Transverse colon (tissue), 4 donors: ENCODE data around the gene HINT2. TPM values are rescaled to one million over a fixed set of nuclear protein-coding genes. Genes with fewer than 3 reads are reported as not detected.

Experiments used
- DNase-seq: peaks from one replicate; pipeline ENCODE4 v3.0.0-alpha.2; 2019
- H3K27ac ChIP-seq, 4 donors: fragments of 200-600 bp; sonication (generic); 2 replicates each; pipeline ENCODE4 v1.5.1; 2016 to 2018; ENCODE audit warnings: inconsistent platforms in 4 of 4
- H3K27me3 ChIP-seq: fragments of 200-600 bp; sonication (generic); 2 replicates; pipeline ENCODE4 v1.5.1; 2017; ENCODE audit warnings: inconsistent platforms
- H3K36me3 ChIP-seq, 4 donors: fragments of 200-600 bp; sonication (generic); 2 replicates each; pipeline ENCODE4 v1.5.1; 2017 to 2019; ENCODE audit warnings: inconsistent platforms in 4 of 4
- H3K4me1 ChIP-seq, 4 donors: fragments of 200-600 bp; sonication (generic); 2 replicates each; pipeline ENCODE4 v1.5.1; 2017 to 2020; ENCODE audit warnings: inconsistent platforms in 4 of 4
- H3K4me3 ChIP-seq, 4 donors: fragments of 200-600 bp; sonication (generic); 1 replicate in 1 of 4; 2 replicates in 3 of 4; pipeline versions ENCODE4 v1.5.1 to v1.6.1; 2017 to 2019; ENCODE audit warnings: inconsistent platforms in 4 of 4
- H3K9me3 ChIP-seq, 2 donors: fragments of 200-600 bp; sonication (generic); 2 replicates each; pipeline ENCODE4 v1.5.1; 2017 to 2019; ENCODE audit warnings: inconsistent platforms in 2 of 2
- EP300 ChIP-seq: sonication (generic); formaldehyde crosslinking; IDR thresholded peaks from one replicate; pipeline ENCODE4 v1.6.1; 2017; ENCODE audit warnings: antibody characterized with exemption, low read depth
- POLR2A ChIP-seq: fragments of 450-650 bp; IDR thresholded peaks from one replicate; pipeline ENCODE4 v1.6.1; 2016; ENCODE audit warnings: antibody characterized with exemption, mild to moderate bottlenecking, moderate library complexity
- POLR2AphosphoS5 ChIP-seq, 3 donors: sonication (generic); formaldehyde crosslinking; IDR thresholded peaks; one replicate each; pipeline ENCODE4 v1.6.1; 2016; ENCODE audit warnings: antibody characterized with exemption in 3 of 3
- WGBS, 2 donors: methylation state at CpG; one replicate each; pipeline ENCODE4 v1.1.5; 2018; ENCODE audit warnings: low coverage in 1 of 2; 5-methylcytosine and 5-hydroxymethylcytosine counted together
- in situ Hi-C, 4 donors: fragments of 200-750 bp; cut with MboI; loops; one replicate each; pipeline versions ENCODE4 v1.15.0 to v1.15.1; 2017; ENCODE audit warnings: low sequenced_read_pairs in 3 of 4, low pct_ligation_motif_present in 1 of 4, low pct_unique_long_range_greater_than_20kb in 1 of 4
- intact Hi-C: fragments of 100-400 bp; cut with DNase I; formaldehyde crosslinking; loops from one replicate; pipeline ENCODE4 v1.15.1; 2023; ENCODE audit warnings: low total_unique reads
- total RNA-seq, 4 donors: library from RNA; depleted of rRNA; stranded (reverse); fragments of >200 nt; gene quantifications; one replicate each; pipeline ENCODE4 v1.1.0, GENCODE V29; 2016
- TF ChIP-seq, protein P1 (sequence below), 5 experiments: fragments of 200-600 bp in 3 of 5; fragments of 450-650 bp in 2 of 5; sonication (generic) in 3 of 5; IDR thresholded peaks; 1 replicate in 2 of 5; 2 replicates in 3 of 5; pipeline ENCODE4 v1.5.1; 2016 to 2017; ENCODE audit warnings: antibody characterized with exemption in 5 of 5, inconsistent platforms in 3 of 5, mild to moderate bottlenecking in 2 of 5, moderate library complexity in 1 of 5

Gene HINT2
- total RNA-seq, 4 donors from 2014 or later: 16.8 to 58.0 (median 38.9) TPM

DNA sequence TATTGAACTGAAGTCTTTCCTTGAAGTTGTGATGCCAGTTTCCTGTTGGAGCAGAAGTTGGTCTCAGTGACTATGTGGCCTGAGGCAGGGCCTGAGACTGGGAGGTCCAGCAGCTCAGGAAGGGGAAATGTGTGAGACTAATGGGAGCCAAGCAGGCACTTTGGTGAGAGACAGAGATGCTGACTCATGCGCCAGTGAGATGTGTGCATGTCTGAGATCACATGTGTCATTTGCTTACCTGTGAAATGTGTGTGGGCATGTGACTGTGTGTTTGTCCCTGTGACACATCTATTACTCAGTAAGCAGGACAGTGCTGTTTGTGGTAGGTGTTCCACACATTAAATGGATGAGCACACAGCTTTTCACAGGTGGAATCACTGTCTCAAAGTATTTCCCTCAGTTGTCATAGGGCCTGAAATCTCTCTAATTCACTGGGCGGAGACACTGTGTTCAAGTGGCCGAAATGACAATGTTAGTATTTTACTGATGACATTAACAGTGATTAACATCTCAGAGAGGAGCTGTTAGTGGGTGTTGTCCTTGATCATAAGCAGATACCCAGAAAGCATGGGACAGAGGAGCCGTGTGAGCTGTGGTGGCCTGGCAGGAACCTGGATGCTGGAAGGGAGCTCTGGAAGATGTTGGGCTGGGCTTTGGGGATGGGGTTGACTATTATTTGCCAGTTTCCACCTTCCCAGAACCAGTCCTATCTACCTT lies 16.0 kb downstream of the HINT2 start:
- Histone ChIP-seq H3K4me3 (no peak overlapping the region), H3K27ac (no peak overlapping the region), H3K9me3 (no peaks in the 10 kb centered on the region), H3K27me3 (no peaks in the 10 kb centered on the region), H3K4me1 (peaks cover 0 to 14% (median 0%) of the 10 kb centered on the region in 4 donors), H3K36me3 (no peaks in the 10 kb centered on the region)
- in situ Hi-C loops: loop anchor here in 2 of 4 donors (10.0 kb wide), 2 partner anchors 86 to 96 kb away; no protein-coding TSS in a partner anchor
- 91% methylated on average over 4 of the region's 4 CpGs; no CpG with 5 or more reads in 1 of the 2 donors for WGBS, 2 donors
- TF ChIP-seq POLR2AphosphoS5 (IDR thresholded peaks at IDR 0.05) (no peak), EP300 (no peak), POLR2A (no peak)
- TF ChIP-seq, protein P1, sequence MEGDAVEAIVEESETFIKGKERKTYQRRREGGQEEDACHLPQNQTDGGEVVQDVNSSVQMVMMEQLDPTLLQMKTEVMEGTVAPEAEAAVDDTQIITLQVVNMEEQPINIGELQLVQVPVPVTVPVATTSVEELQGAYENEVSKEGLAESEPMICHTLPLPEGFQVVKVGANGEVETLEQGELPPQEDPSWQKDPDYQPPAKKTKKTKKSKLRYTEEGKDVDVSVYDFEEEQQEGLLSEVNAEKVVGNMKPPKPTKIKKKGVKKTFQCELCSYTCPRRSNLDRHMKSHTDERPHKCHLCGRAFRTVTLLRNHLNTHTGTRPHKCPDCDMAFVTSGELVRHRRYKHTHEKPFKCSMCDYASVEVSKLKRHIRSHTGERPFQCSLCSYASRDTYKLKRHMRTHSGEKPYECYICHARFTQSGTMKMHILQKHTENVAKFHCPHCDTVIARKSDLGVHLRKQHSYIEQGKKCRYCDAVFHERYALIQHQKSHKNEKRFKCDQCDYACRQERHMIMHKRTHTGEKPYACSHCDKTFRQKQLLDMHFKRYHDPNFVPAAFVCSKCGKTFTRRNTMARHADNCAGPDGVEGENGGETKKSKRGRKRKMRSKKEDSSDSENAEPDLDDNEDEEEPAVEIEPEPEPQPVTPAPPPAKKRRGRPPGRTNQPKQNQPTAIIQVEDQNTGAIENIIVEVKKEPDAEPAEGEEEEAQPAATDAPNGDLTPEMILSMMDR (IDR thresholded peaks at IDR 0.05): no peak
- intact Hi-C loops: no loop called here
- no peak for DNase-seq

GRCh38 chr9:35797311-35798109 lies 17.3 kb downstream of the HINT2 start:
- H3K4me3 ChIP-seq: no peak overlapping the region
- H3K9me3 ChIP-seq: no peaks in the 10 kb centered on the region
- 77 to 88% methylated on average over 3 to 6 of the region's 6 CpGs for WGBS, 2 donors
- TF ChIP-seq, protein P1 (IDR thresholded peaks at IDR 0.05): no peak
- TF ChIP-seq POLR2A: no peak
- no peak for TF ChIP-seq EP300
- no peak for TF ChIP-seq POLR2AphosphoS5 (IDR thresholded peaks at IDR 0.05)
- in situ Hi-C loops (loop anchor here in 2 of 4 donors (10.0 kb wide), 2 partner anchors 87 to 97 kb away; no protein-coding TSS in a partner anchor), intact Hi-C loops (no loop called here)
- no peaks in the 10 kb centered on the region for H3K36me3 ChIP-seq
- H3K4me1 ChIP-seq: peaks cover 0 to 23% (median 3%) of the 10 kb centered on the region in 4 donors
- H3K27ac ChIP-seq: no peak overlapping the region
- DNase-seq: no peak
- H3K27me3 ChIP-seq: no peaks in the 10 kb centered on the region

DNA sequence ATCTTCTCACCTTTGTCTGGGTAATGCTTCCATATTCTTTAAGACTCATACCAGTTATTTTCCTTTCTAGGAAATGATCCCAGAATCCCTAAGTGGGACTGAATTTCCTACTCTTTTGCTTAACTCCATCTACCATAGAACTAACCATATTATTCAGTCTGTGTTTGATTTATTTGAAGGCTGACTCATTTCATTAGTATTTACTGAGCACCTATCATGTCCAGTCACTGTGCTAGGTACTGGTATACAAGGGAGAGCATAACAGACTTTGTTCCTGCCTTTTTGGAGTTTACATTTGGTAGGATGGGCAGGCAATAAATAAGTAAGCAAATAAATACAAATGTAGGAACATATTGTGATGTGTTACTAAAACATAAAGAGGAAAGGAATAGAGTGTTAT lies 19.1 kb downstream of the HINT2 start:
- no peaks in the 10 kb centered on the region for H3K36me3 ChIP-seq
- H3K4me3 ChIP-seq: no peak overlapping the region
- intact Hi-C loops (no loop called here), in situ Hi-C loops (loop anchor here in 2 of 4 donors (10.0 kb wide), 2 partner anchors 89 to 99 kb away; no protein-coding TSS in a partner anchor)
- H3K9me3 ChIP-seq: no peaks in the 10 kb centered on the region
- TF ChIP-seq POLR2AphosphoS5 (IDR thresholded peaks at IDR 0.05) (no peak), POLR2A (no peak), EP300 (no peak)
- TF ChIP-seq, protein P1 (IDR thresholded peaks at IDR 0.05): no peak
- DNase-seq: no peak
- no peaks in the 10 kb centered on the region for H3K27me3 ChIP-seq
- H3K27ac ChIP-seq: no peak overlapping the region
- peaks cover 0 to 32% (median 9%) of the 10 kb centered on the region in 4 donors for H3K4me1 ChIP-seq

DNA sequence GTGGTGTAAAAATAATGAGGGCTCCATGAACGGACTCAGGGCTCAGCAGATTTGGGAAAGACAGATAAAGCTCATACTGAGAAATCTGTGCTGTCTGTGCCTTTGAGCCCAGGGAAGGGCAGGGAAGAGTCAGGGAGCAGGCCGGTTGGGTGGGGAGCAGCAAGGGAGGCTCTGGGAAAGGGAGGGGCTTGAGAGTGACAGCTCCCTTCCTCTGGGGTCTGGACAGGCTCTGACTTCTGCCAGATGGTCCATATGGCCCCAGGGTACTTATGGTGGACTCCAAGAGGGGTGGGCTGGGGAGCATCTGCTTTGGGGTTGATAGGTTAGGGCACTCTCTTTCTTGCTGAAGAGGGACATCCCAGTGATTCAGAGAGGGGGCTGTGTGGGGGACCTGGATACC lies 21.4 kb downstream of the HINT2 start:
- no peak overlapping the region for H3K4me3 ChIP-seq
- peaks cover 0 to 36% (median 12%) of the 10 kb centered on the region in 4 donors for H3K4me1 ChIP-seq
- intact Hi-C loops: no loop called here
- no peak for DNase-seq
- WGBS, 2 donors: 65 to 86% methylated on average over 1 to 2 of the region's 2 CpGs
- in situ Hi-C loops: loop anchor here in 2 of 4 donors (10.0 kb wide), 2 partner anchors 91 to 101 kb away; no protein-coding TSS in a partner anchor
- H3K9me3 ChIP-seq: no peaks in the 10 kb centered on the region
- H3K36me3 ChIP-seq: no peaks in the 10 kb centered on the region
- no peaks in the 10 kb centered on the region for H3K27me3 ChIP-seq
- TF ChIP-seq POLR2A: no peak
- no peak for TF ChIP-seq POLR2AphosphoS5 (IDR thresholded peaks at IDR 0.05)
- TF ChIP-seq, protein P1 (IDR thresholded peaks at IDR 0.05): no peak
- TF ChIP-seq EP300: no peak
- peak overlapping the region in 1 of 4 donors; percentile 27 for H3K27ac ChIP-seq
